ENCODE data around the gene MAPK7. TPM values are rescaled to one million over a fixed set of nuclear protein-coding genes. Genes with fewer than 3 reads are reported as not detected.

MAPK7 gene
- total RNA-seq, 6 experiments from 2014 or later: 5.7 to 9.2 (median 6.7) TPM

GRCh38 chr17:19412510-19412909 is 34.2 kb downstream of the MAPK7 start:
- no peaks in the 10 kb centered on the region for H3K27me3 ChIP-seq
- TF ChIP-seq POLR2A (IDR thresholded peaks at IDR 0.05) (no peak), CTCF (IDR thresholded peaks at IDR 0.05) (no peak)
- H3K9me3 ChIP-seq: no peaks in the 10 kb centered on the region
- DNase-seq (no peak), ATAC-seq (no peak)
- no peak overlapping the region for H3K27ac ChIP-seq
- no peaks in the 10 kb centered on the region for H3K36me3 ChIP-seq
- intact Hi-C loops (cut with DNase I): no loop called here
- H3K4me1 ChIP-seq: no peaks in the 10 kb centered on the region
- no peak overlapping the region for H3K4me3 ChIP-seq
- WGBS (ENCODE audit: insufficient coverage, low coverage, low lambda C conversion rate, missing lambda C conversion rate): no CpG with 5 or more reads among the region's 16 CpGs

- intact Hi-C loops (cut with DNase I): no loop called here
- 73% methylated on average over 2 of the region's 12 CpGs for WGBS (ENCODE audit: insufficient coverage, low coverage, low lambda C conversion rate, missing lambda C conversion rate)
Observed at GRCh38 chr17:19412984-19413383, 34.7 kb downstream of the MAPK7 start.

GRCh38 chr17:19413761-19414160 is 35.5 kb downstream of the MAPK7 start:
- ATAC-seq: no peak
- intact Hi-C loops (cut with DNase I): no loop called here
- Histone ChIP-seq H3K36me3 (no peaks in the 10 kb centered on the region), H3K27ac (no peak overlapping the region), H3K4me3 (no peak overlapping the region), H3K27me3 (no peaks in the 10 kb centered on the region), H3K4me1 (no peaks in the 10 kb centered on the region), H3K9me3 (no peaks in the 10 kb centered on the region)
- TF ChIP-seq CTCF (IDR thresholded peaks at IDR 0.05): no peak
- no peak for TF ChIP-seq POLR2A (IDR thresholded peaks at IDR 0.05)
- DNase-seq: no peak
- 73% methylated on average over 3 of the region's 5 CpGs for WGBS (ENCODE audit: insufficient coverage, low coverage, low lambda C conversion rate, missing lambda C conversion rate)

More at GRCh38 chr17:19412984-19413383, 34.7 kb downstream of the MAPK7 start:
- H3K4me3 ChIP-seq: no peak overlapping the region
- H3K27me3 ChIP-seq: no peaks in the 10 kb centered on the region
- no peak for ATAC-seq
- TF ChIP-seq POLR2A (IDR thresholded peaks at IDR 0.05) (no peak), CTCF (IDR thresholded peaks at IDR 0.05) (no peak)
- no peak for DNase-seq
- no peaks in the 10 kb centered on the region for H3K9me3 ChIP-seq
- H3K27ac ChIP-seq: no peak overlapping the region
- no peaks in the 10 kb centered on the region for H3K4me1 ChIP-seq
- H3K36me3 ChIP-seq: no peaks in the 10 kb centered on the region

GRCh38 chr17:19414396-19415280 is 36.3 kb downstream of the MAPK7 start:
- no peak for DNase-seq
- H3K4me3 ChIP-seq: no peak overlapping the region

More at GRCh38 chr17:19414396-19415280, 36.3 kb downstream of the MAPK7 start:
- Histone ChIP-seq H3K4me1 (no peaks in the 10 kb centered on the region), H3K27me3 (no peaks in the 10 kb centered on the region), H3K9me3 (no peaks in the 10 kb centered on the region), H3K27ac (no peak overlapping the region), H3K36me3 (no peaks in the 10 kb centered on the region)
- no peak for TF ChIP-seq CTCF (IDR thresholded peaks at IDR 0.05)
- no peak for TF ChIP-seq POLR2A (IDR thresholded peaks at IDR 0.05)
- no peak for ATAC-seq
- WGBS (ENCODE audit: insufficient coverage, low coverage, low lambda C conversion rate, missing lambda C conversion rate): no CpG with 5 or more reads among the region's 28 CpGs
- intact Hi-C loops (cut with DNase I): no loop called here
